ENCODE results near the gene CIRBP.
A peak's percentile ranks its signal among the peaks of the same experiment; 100 is the strongest.

CIRBP gene

DNA sequence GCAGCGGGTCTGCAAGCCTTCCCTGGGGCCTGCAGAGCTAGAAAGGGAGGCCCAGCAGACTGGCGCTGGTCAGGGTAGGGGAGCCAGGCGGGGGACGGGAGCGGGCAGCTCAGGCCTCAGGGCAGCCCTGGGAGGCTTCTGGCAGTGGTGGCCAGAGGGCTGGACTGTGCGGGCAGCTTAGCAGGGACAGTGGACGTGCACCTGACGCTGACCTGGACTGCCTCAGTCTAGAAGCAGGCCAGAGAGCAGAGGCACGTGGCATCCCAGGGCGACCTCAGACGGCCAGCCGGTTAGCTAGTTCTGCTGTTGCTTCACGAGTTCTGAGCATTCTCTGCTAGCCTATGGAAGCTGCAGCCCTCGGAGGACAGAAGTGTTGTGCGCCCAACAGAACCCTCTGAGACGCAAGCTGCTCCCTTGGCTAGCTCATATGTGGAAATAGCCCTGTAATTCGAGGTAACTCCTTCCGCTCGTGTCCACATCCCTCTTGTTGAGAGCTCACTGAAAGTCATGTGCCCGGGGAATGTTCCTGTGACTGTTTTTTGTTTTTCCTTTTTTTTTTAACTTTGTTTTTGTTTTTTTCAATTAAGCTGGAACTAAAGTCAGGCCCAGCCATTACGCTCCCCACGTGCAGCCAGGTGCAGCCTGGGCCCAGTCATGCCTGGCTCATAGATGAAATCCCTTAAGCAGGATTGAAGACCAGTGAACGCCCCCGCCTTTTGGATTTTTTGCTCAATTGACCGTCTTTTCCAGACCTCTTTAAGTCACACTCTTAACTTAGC lies 4.3 kb downstream of the CIRBP start:
- DNase-seq (ENCODE audit: low read depth): no peak
- H3K4me3 ChIP-seq (ENCODE audit: low read length): no peak overlapping the region
- TF ChIP-seq CTCF (conservative IDR thresholded peaks at IDR 0.05; ENCODE audit: low read depth, low read length): no peak

DNA sequence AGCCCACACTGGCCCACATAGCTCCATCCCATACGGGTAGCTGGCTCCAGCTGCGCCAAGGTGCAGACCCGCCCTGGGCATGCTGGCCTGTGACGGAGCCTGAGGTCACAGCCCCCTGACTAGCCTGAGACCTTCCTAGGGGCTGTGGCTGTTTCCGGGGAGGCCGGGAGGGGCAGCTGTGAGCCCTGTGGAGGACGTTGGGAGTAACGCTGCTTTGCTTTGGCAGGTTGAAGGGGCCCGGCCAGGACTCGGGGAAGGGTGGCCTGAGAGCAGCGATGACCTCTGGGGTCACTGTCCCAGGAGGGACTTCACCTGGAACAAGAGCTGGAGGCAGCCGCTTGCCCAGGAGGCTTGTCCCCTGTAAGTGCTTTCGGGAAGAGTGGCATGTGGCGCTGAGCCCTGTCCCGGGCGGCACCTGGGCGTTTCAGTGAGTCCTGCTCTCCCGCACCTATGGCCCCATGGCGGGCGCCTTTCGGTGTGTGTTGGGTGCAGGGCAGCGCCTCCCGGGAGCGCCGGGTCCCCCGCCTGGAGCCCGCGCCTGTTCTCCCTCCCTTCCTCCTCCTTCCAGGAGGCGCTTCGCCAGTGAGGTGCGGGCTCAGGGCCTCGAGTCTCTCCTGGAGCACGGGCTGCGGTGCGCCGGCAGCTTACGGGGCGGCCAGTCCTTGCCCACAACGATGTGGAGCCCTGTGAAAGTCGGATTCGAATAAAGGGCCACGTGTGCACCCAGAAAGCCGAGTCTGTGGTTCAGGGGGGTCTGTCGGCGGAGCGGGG lies 5.1 kb downstream of the CIRBP start:
- TF ChIP-seq CTCF (conservative IDR thresholded peaks at IDR 0.05; ENCODE audit: low read depth, low read length): no peak
- H3K4me3 ChIP-seq (ENCODE audit: low read length): no peak overlapping the region
- no peak for DNase-seq (ENCODE audit: low read depth)

GRCh38 chr19:1274852-1275259 lies 5.7 kb downstream of the CIRBP start:
- H3K4me3 ChIP-seq (ENCODE audit: low read length): peak overlapping the region; percentile 24
- DNase-seq (ENCODE audit: low read depth): no peak
- TF ChIP-seq CTCF (conservative IDR thresholded peaks at IDR 0.05; ENCODE audit: low read depth, low read length): no peak

GRCh38 chr19:1275260-1275975 lies 6.3 kb downstream of the CIRBP start, which contains the start of gene FAM174C:
Gene FAM174C, plus strand, starts transcription at chr19:1275530. Its CDS starts 20 bp downstream, at chr19:1275550.
- DNase-seq (ENCODE audit: low read depth): peak; percentile 93
- H3K4me3 ChIP-seq (ENCODE audit: low read length): peak within 1 kb of the TSS; percentile 60
- no peak for TF ChIP-seq CTCF (conservative IDR thresholded peaks at IDR 0.05; ENCODE audit: low read depth, low read length)

DNA sequence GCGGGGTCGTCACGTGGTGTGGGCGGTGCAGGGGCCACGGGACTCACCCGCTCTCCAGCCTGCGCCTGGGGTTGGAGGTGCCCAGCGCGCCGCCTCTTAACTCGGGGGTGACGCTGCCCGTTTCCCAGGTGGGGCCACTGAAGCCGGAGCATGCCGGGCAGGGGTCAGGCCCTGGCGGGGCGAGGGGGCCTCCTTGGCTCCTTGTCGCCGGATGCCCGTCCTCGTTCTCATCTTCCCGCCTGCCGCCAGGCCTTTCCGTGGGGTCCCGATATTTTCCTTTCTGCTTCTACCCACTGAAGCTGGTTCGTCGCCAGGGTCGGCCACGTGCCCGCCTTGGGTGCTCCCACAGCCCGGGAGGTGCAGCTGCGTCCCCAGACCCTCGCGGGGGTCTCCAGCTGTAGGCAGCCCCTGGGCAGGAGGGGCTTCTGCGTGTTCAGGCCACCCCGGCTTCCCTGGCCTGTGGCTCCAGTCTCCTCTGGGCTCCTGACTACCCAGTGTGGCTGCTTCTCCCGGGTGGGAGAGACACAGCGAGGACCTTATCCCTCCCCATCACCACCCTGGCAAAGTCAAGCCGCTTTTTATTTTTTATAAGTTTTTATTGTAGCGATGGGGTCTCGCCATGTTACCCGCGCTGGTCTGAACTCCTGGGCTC lies 7.0 kb downstream of the CIRBP start:
- peak overlapping the region; percentile 60 for H3K4me3 ChIP-seq (ENCODE audit: low read length)
- no peak for DNase-seq (ENCODE audit: low read depth)
- no peak for TF ChIP-seq CTCF (conservative IDR thresholded peaks at IDR 0.05; ENCODE audit: low read depth, low read length)

DNA sequence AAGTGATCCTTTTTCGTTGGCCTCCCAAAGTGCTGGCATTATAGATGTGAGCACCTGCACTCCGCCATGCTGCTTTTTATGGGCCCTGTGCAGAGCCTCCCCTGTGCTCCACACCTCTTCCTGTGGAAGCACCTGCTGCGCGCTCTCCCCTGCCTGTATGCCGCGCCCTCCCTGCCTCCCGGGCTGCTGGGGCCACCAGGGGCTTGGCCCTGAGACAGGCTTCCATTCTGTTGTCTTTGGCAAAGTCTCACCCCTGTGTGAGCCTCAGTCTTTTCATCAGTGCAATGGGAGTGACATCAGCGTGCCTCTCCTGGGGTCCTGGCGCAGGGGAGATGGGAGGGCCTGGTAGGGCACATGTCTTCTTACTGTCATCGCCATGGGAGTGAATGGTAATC lies 7.5 kb downstream of the CIRBP start:
- peak overlapping the region; percentile 60 for H3K4me3 ChIP-seq (ENCODE audit: low read length)

More for the DNA sequence above, 7.5 kb downstream of the CIRBP start:
- TF ChIP-seq CTCF (conservative IDR thresholded peaks at IDR 0.05; ENCODE audit: low read depth, low read length): no peak
- DNase-seq (ENCODE audit: low read depth): no peak
